Bronchial epithelial cell (primary cell): ENCODE results near the gene RFTN1. TPM values are rescaled to one million over a fixed set of nuclear protein-coding genes. Genes with fewer than 3 reads are reported as not detected.

Experiments
- DNase-seq: peaks from one replicate; pipeline ENCODE4 v3.0.0-alpha.2; 2010; ENCODE audit warnings: low read depth
- FAIRE-seq: peaks from 2 replicates; lab custom pipeline; 2011; peaks lifted over from hg19 to GRCh38; lab: Jason Lieb, UNC
- H3K27me3 ChIP-seq: 2 replicates; pipeline ENCODE4 v1.5.1; 2011; ENCODE audit warnings: low read length; ENCODE audit not compliant: control insufficient read depth, insufficient read depth
- H3K36me3 ChIP-seq: 2 replicates; pipeline ENCODE4 v1.5.1; 2011; ENCODE audit warnings: low read length; ENCODE audit not compliant: control insufficient read depth, insufficient read depth
- H3K4me3 ChIP-seq: 2 replicates; pipeline ENCODE4 v1.5.1; 2011; ENCODE audit warnings: mild to moderate bottlenecking, low read depth, low read length, control low read depth
- total RNA-seq: library from RNA; depleted of rRNA; stranded (reverse); fragments of >200 nt; gene quantifications from 2 replicates; pipeline ENCODE4 v1.2.1, GENCODE V29; 2014
- TF ChIP-seq, protein P1 (sequence below): IDR thresholded peaks from 2 replicates; pipeline ENCODE4 v1.5.1; 2011; ENCODE audit warnings: mild to moderate bottlenecking, moderate library complexity, low read length, control low read depth, inconsistent platforms; ENCODE audit not compliant: insufficient read depth, severe bottlenecking

RFTN1 gene
- total RNA-seq, 1 donor from 2014 or later: 9.2 TPM

DNA sequence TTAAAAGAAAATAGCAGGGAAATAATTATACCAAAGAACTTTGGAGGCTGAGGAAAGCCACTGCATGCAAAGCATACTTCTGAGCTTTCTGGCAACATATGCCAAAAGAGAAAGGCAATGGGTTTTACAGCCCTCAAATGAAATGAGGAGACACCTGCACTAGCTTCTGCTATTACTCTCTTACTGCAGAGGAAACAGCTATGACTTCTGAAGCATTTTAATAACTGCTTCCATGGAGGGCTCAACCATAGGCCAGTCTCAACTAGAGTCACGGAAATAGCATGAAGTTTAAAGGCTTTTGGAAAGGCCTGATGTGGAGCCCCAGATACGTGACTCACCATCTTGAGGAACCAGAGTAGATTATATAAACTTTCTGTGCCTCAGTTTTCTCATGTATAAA, 133.7 kb downstream of the RFTN1 start:
- Histone ChIP-seq H3K27me3 (no peaks in the 10 kb centered on the region), H3K36me3 (no peaks in the 10 kb centered on the region), H3K4me3 (no peak overlapping the region)
- DNase-seq: no peak
- no peak for FAIRE-seq
- TF ChIP-seq, protein P1, sequence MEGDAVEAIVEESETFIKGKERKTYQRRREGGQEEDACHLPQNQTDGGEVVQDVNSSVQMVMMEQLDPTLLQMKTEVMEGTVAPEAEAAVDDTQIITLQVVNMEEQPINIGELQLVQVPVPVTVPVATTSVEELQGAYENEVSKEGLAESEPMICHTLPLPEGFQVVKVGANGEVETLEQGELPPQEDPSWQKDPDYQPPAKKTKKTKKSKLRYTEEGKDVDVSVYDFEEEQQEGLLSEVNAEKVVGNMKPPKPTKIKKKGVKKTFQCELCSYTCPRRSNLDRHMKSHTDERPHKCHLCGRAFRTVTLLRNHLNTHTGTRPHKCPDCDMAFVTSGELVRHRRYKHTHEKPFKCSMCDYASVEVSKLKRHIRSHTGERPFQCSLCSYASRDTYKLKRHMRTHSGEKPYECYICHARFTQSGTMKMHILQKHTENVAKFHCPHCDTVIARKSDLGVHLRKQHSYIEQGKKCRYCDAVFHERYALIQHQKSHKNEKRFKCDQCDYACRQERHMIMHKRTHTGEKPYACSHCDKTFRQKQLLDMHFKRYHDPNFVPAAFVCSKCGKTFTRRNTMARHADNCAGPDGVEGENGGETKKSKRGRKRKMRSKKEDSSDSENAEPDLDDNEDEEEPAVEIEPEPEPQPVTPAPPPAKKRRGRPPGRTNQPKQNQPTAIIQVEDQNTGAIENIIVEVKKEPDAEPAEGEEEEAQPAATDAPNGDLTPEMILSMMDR: no peak

DNA sequence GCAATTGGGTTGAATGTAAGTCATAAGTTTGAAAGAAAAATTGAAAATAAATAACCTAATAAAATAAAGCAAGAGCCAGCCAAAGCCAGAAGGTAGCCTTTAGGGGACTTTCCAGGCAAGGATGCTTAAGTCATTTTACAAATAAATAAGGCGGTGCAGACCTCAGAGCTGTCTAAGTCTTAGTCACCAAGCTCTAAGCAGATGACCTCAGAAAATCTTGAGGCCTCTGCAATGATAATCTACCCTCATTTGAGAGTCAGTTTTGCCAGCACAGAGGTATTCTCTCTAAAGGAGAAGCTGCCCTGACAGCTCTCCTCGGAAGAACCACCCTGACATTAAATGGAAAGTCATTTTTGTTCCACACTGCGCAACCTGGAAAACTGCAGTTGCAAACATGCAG, 134.6 kb downstream of the RFTN1 start:
- no peak for FAIRE-seq
- TF ChIP-seq, protein P1: no peak
- Histone ChIP-seq H3K36me3 (no peaks in the 10 kb centered on the region), H3K27me3 (no peaks in the 10 kb centered on the region), H3K4me3 (no peak overlapping the region)
- DNase-seq: peak; percentile 67

DNA sequence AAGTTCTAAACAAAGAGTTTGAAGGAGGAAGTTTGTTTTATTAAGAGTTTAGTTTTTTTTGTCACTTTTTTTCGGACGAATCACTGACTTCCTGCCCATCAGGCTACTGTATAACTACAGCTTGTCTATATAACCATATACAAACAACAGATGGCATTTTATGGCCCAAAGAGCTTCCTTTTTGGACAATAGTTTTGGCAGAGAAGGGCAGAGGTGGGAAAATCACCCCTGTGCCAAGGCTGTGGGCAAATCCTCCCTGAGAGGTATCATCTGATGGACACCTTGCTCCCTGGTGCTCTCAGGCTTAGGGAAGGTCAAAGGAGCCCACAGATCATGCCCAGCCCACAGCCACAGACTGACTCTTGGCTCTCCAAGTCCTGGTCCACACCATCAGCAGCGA, 135.1 kb downstream of the RFTN1 start:
- no peaks in the 10 kb centered on the region for H3K36me3 ChIP-seq
- TF ChIP-seq, protein P1: no peak
- H3K27me3 ChIP-seq: no peaks in the 10 kb centered on the region
- no peak overlapping the region for H3K4me3 ChIP-seq
- DNase-seq (no peak), FAIRE-seq (no peak)

DNA sequence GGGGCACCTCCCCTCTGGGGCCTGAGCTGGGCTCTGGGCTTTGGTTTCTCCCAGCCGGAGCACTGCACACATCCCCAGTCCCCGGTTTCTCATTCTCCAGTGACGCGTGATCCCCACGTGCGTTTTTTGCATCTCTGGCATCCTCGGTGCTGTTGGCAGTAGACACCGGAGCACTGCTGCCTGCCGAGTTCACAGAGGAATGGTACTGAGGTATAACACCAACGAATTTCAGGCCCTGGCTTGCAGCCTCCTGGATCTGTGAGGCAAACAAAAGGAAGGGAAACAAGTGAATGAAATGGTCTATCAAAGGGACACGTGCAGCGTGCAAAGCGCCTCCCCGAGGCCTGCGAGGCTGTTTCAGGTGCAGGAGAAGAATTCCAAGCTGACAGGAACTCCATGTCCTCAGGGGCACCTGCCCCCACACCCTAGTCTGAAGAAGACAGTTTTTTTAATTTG, 135.6 kb downstream of the RFTN1 start:
- no peak for FAIRE-seq
- Histone ChIP-seq H3K4me3 (no peak overlapping the region), H3K27me3 (no peaks in the 10 kb centered on the region), H3K36me3 (no peaks in the 10 kb centered on the region)
- DNase-seq: no peak
- TF ChIP-seq, protein P1: no peak

DNA sequence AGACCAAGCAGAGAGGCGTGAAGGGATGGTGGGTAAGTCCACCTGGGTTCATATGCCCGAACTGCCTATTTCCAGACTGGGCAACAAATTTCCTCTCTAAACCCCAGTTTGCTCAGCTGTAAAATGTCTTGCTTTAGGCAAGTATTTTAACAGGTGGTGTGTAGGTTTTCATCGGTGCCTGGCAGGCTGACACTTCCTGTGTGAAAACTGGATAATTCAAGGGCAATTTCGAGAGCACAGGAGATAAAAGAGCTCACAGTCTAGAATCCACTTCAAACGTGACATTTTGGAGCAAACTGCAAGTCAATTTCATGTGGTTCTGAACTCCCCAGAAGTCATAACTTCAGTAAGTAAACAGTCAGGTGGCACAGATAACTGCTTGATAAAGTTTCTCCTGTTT, 136.3 kb downstream of the RFTN1 start:
- no peak for DNase-seq
- H3K4me3 ChIP-seq: no peak overlapping the region
- no peak for FAIRE-seq
- no peaks in the 10 kb centered on the region for H3K27me3 ChIP-seq
- no peaks in the 10 kb centered on the region for H3K36me3 ChIP-seq
- TF ChIP-seq, protein P1: no peak

DNA sequence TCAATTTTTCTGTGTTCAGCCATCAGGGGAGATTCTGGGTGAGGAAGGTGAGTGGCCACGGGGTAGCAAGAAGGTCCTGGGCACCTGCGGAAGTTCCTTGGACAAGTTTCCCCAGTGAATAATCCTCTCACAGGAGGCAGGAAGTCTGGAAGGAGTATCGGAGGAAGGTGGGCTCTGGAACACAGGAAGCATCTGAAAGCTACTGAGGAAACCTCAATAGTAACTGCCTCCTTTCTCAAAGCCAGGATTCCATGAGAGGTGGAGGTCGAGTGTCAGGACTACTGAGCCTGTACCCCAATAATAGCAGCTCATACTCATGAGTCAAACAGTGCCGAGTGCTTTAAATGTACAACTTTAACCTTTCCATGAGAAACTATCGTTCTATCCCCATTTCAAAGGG, 137.6 kb downstream of the RFTN1 start:
- H3K4me3 ChIP-seq: no peak overlapping the region
- H3K36me3 ChIP-seq: no peaks in the 10 kb centered on the region
- FAIRE-seq: no peak
- no peaks in the 10 kb centered on the region for H3K27me3 ChIP-seq
- DNase-seq: no peak
- TF ChIP-seq, protein P1: no peak
